ENCODE data around the gene ATXN1. TPM values are rescaled to one million over a fixed set of nuclear protein-coding genes. Genes with fewer than 3 reads are reported as not detected.

ATXN1 gene
- total RNA-seq, 1 experiment from 2014 or later: 35.4 TPM

DNA sequence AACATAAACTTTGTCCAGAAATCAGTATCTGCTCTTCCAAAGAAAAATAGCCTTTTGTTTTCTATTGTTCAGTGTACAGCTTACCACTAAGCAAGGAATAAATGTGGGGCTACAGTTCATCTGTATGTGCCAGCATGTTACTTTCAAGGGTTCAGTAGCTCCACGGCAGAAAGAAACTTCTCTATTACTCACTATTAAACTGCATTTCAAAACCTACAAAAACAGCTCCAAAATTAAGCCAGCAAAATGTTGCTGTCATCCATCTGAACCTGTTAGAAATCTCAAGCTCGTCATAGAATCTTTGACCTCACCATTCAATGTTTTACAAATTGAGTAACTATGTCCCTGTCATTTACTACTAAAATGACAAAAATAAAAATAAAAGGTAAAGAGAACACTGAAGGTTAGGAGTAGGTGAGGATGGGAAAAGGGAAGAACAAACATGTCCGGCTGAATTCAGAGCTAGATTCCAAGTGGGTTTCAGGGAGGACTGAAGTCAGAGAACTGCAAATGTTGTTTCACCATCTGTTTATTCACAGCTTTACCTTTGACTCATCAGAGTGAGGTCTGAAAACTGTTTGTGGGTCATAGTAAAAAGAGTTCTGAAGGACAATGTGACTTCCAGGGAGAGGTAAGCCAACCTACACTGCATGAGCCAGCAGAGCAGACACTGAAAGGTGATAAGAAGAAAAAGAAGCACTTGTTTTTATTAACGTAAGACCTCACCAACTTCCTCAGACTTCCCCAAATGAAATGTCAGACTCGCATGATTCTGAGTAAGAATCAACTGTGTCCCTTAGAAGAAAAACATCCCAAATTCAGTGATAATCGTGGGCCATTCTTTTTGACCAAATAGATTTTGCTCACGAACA is 62.0 kb downstream of the ATXN1 start:
- DNase-seq (ENCODE audit: low read depth): peak; percentile 87

DNA sequence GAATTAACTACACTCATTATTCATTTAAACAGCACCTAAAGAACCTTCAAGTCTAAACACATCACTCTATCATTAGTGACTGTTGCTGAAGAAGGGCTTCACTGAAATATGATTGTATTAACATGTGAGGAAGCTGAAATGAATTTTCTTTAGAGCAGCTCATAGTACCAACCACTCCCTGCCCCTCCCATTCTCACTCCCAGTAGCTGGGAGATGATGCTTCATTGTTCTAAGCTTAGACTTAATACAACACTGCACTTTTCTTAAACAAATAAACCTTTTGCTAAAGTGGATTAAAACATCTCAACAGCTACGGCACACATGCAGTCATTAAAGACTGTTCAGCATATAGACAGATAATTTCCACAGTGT is 63.1 kb downstream of the ATXN1 start:
- DNase-seq (ENCODE audit: low read depth): no peak

- DNase-seq (ENCODE audit: low read depth): no peak
These were observed 63.7 kb downstream of the ATXN1 start for GRCh38 chr6:16697437-16698161.

DNA sequence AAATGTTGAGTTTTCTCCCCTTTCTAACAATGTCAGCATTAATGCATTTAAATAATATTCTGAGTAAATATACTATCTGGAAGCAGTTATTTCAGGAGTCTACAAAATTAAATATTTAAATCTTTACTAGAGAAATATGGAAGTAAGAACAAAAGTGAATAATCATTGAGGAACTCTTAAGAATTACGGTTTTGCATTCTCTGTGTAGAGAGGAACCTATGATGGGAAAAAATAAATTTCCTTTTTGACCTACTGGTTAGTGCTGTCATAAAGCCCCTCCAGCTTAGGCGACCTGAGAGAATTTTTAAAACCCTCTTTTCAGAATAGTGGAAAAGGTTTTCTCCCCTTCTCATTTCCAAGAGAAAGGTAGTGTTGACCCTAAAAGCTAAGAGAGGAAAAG is 64.8 kb downstream of the ATXN1 start:
- no peak for DNase-seq (ENCODE audit: low read depth)

GRCh38 chr6:16694781-16695578 is 66.3 kb downstream of the ATXN1 start:
- DNase-seq (ENCODE audit: low read depth): no peak

DNA sequence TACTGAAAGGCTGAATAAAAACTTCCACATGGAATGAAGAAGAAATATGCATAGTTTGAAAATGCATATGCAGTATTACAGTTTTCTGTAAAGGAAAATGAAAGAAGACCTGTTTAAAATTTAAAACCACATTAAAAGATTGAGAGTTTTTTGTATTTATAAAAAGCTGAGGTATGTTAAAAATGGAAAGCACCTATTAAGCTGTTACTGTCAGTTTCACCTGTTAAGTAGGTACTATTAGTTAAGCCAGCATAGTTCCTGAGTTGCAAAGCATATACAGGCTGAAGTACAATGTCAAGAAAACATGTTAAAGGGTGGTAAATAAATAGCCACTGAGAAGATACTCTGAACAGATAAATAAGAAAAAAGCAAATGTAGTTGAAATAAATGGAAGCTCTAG is 69.9 kb downstream of the ATXN1 start:
- DNase-seq (ENCODE audit: low read depth): no peak

DNA sequence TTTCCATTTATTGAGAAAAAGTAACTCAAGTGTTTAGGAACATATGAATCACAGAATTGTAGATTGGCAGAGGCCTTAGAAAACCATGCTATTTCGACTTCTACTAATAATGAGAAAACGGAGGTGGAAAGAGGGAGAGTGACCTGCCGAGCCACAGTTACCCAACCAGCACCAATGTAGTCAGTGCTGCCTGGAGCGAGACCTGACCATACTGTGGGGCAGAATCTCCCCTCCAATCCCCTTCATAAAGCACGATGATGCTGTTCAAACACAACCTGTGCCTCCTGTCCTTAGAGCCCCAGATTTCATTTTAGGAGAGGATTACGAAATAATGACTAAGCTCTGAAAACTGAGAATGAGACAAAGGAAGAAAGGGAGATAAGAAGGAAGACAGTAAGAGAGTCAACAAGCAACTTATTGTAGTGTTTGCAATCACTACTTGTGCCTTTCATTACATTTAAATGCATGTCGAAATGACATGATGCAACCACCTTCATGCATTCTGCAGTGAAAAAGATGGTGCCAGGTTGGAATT is 70.6 kb downstream of the ATXN1 start:
- peak; percentile 57 for DNase-seq (ENCODE audit: low read depth)

- DNase-seq (ENCODE audit: low read depth): no peak
These were observed 71.3 kb downstream of the ATXN1 start for GRCh38 chr6:16689788-16690607.

- DNase-seq (ENCODE audit: low read depth): peak; percentile 87
These were observed 72.2 kb downstream of the ATXN1 start for GRCh38 chr6:16688984-16689636.

GRCh38 chr6:16688436-16688835 is 72.8 kb downstream of the ATXN1 start:
- no peak for DNase-seq (ENCODE audit: low read depth)

GRCh38 chr6:16687045-16687444 is 74.2 kb downstream of the ATXN1 start:
- no peak for DNase-seq (ENCODE audit: low read depth)

DNA sequence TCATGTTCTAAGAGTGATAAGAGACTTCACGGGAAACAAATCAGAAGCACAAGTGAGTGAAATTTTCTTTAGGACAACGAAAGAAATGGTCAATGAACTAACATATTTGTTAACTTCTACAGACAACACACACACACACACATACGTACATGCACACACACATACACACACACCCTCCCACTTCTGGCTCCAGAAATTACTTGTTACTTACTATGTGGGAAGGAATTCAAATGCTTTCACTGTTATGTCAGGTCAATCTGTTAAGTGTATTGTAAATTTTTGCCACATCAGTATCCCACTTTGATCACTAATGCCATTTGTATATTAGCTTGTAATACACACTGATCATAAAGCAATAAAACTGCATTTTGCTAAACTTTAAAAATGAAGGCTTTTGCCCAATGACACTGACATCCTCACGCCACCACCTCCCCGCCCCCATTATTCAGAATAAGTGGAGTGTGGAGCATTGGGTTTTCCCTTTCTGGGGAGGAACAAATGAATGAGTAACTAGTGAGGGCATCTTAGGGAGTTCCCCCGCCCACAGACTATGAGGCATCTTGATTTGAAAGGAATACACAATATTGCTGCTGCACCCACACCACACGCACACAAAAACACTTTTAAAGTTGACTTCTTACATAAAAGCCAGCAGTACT is 76.2 kb downstream of the ATXN1 start:
- peak; percentile 71 for DNase-seq (ENCODE audit: low read depth)

DNA sequence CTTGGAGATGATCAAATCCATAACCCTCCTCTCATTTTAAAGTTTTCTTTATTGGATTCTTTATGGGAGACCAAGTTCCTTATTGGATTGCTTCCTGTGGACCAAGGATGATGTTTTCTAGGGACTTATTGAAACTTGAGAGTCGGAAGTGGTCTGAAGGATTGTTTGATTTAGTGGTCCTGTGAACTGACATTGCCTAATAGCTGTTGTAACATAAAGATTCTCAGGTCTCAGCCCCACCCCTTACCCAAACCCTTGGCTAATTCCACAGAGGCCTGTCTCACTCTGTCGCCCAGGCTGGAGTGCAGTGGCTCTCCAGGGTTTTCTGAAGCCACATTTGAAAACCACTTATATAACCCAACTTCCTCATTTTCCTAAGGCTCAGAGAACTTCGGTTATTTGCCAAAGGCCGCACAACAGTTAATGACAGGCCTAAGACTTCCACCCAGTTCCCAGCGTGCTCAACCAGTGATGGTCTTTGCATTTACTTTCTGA is 77.0 kb downstream of the ATXN1 start:
- peak; percentile 86 for DNase-seq (ENCODE audit: low read depth)

- DNase-seq (ENCODE audit: low read depth): peak; percentile 99
These were observed 77.5 kb downstream of the ATXN1 start for GRCh38 chr6:16683641-16684194.

GRCh38 chr6:16681260-16681873 is 79.9 kb downstream of the ATXN1 start:
- peak; percentile 96 for DNase-seq (ENCODE audit: low read depth)

GRCh38 chr6:16679050-16679449 is 82.2 kb downstream of the ATXN1 start:
- DNase-seq (ENCODE audit: low read depth): no peak

DNA sequence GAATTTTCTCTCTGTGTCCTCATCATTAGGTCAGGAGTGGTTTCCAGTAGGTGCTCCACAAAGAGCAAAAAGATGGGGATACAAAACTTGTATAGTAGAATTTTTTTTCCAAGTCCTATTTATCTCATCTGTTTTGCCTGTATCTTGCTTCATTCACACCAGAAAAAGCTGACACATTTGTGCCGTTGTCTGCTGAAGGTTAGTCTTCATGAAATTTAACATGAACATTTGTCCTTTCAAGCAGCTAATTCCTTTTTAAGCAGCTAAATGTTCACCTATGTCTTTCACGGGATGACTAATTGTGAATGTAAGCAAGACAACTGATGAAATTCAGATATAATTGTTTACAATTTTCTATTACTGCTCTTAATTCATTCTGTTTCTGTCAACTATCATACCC is 83.8 kb downstream of the ATXN1 start:
- peak; percentile 23 for DNase-seq (ENCODE audit: low read depth)

DNA sequence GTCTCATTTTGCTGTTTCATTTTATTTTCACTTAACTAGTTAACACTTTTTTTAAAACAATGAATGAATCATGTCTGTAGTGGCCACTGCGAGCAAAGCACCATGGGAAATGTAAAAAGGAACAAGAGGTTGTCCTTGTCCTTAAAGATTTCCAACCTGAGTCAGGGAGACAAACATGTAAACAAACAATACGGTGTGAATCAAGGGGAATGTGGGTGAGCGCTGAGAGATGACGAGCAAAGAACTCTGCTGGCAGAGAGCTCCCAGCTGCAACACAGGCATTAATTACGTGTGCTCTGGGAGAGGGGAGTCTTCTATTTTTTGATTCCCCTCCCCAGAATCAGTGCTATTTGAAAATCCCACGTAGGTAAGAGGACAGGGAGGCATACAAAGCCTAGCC is 84.3 kb downstream of the ATXN1 start:
- peak; percentile 98 for DNase-seq (ENCODE audit: low read depth)

DNA sequence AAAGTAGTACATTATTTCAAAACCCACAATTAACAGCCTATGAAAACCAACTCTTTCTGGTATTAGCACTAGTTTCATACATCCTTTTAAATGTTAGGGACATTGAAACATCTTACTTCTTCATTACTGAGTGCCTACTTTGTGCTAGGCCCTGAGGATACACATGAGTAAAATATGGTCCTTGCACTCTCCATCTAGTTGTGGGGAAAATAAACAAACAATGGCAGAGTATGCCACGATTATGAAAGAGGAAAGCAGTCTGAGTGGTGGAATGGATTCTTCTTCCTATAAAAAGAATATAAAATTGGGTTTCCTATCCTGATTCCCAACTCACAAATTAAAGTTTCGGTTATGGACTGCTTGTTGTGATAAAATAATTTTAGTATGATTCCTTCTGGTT is 84.9 kb downstream of the ATXN1 start:
- DNase-seq (ENCODE audit: low read depth): peak; percentile 38
